DMS153 treated with DMSO at 0.1 percent for 48 hours (cell line): ENCODE results near the gene KRTAP12-2.
A peak's percentile ranks its signal among the peaks of the same experiment; 100 is the strongest.

Experiments used
- DNase-seq: peaks from one replicate; lab custom pipeline; 2025; ENCODE audit not compliant: unreplicated experiment; lab: John Stamatoyannopoulos, UW

The KRTAP12-2 gene, protein sequence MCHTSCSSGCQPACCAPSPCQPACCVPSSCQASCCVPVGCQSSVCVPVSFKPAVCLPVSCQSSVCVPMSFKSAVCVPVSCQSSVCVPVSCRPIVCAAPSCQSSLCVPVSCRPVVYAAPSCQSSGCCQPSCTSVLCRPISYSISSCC

DNA sequence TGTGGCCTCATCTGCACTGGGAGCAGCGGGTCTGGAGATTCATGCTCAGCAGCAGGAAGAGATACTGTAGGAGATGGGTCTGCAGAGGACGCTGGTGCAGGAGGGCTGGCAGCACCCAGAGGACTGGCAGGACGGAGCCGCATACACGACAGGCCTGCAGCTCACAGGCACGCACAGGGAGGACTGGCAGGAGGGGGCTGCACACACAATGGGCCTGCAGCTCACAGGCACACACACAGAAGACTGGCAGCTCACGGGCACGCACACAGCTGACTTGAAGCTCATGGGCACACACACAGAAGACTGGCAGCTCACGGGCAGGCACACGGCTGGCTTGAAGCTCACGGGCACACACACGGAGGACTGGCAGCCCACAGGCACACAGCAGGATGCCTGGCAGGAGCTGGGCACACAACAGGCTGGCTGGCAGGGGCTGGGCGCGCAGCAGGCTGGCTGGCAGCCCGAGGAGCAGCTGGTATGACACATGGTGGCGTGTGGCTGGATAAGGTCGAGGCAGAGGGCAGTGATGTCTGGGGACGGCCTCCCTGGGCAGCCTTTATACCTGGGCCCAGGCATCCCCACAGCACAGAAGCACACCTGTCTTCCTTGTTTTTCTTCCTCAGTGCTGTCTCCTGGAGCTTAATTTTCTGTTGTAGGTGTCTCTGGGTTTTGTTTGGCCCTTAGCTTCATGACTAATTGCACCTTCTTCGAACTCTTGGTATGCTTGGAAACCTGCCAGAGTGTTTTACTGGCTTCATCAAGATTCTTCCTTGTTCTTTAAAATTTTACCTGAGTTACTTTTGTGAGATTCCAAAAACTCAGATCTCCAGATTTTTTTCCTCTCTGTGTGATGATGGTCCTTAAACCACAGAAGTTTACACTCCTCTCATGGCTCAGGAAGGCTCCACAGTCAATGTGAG, at the start of gene KRTAP12-2:
KRTAP12-2 (minus strand) TSS at position 527 of the 920 bp plus-strand sequence; CDS start at position 486, 41 bp downstream.
- no peak for DNase-seq

DNA sequence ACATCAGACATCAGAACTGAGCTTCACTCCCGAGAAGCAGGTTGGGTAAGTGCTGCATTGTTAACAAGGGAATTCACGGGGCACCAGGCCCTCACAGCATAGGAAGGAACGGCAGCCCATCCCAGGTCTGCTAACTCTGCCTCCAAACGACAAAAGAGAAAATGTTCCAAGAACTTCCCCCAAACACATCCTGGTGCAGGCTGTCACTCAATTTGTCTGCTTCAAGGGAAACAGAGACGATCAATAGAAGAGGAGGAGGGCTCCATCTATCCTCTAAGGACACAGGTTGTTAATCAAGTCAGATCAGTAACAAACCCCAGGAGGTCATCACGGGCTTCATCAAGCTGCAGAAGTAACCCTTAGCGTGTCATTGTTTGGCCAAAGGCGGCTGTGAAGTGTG, 48.2 kb upstream of the KRTAP12-2 start:
- no peak for DNase-seq

DNA sequence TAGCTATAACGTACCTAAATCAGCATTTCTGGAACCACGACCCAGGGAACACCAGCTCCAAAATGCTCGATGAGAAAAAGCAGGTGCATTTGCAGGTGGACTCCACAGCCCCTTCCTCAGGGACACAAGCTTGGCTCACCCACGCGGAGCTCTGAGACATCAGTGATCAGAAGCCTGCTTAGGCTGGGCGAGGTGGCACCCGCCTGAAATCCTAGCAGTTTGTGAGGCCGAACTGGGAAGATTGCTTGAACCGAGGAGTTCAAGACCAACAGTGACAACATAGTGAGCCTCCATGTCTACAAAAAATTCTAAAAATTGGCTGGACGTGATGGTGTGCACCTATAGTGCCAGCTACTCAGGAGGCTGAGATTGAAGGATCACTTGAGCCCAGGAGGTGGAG, 47.1 kb upstream of the KRTAP12-2 start:
- no peak for DNase-seq

DNA sequence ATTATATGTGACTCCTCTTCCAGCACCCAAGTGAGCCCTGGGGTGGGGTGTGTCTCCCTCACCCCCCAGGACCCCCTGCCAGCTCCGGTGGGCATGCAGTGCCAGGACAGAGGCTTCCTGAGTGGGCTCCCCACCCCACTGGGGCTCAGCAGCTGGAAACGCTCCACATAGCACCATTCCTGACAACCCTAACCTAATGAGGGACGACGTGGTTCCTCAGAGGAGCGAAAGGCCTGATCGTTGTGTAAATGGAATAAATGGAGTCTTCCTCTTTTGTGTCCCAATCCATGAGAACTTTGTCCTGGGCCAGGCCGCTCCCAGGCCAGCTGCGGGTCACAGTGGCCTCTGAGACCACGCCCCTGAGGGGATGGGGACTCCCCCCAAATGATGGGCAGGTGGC, 46.4 kb upstream of the KRTAP12-2 start:
- no peak for DNase-seq

DNA sequence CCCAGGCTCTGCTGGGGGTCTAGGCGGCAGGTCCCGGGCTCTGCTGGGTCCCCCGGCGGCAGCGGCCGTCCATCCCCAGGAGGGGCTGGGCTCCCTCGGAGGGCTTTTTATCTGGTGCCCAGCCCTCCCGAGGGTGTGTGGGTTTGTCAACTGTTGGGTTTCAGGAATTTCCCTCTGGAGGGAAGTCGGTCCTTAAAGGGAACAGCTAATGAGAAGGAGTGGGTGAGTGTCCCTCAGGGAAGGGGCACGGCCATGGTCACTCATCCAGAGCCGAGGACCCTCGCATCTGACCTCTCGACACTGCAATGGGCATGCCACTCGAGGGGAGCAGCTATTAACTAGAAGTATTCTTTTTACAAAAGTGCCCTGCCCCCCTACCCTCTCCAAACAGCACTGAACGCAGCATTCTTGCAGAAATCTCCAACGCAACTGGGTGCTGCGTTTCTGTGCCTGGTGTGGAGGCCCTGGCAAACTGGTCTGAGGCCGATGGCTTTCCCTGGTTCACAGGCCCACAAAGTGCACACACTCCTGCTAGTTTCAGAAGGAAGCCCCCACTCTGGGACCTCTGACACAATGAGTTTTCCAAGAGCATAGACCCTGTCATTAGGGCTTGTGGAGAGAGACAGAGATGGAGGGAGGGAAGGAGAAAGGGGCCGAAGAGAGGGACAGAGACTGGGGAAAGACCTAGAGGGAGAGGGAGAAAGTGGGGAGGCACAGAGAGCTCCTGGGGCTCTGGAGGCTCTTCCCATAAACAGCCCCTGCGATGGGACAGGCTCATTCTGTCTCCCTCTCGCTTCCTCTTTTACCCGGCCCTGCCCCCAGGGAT, 45.7 kb upstream of the KRTAP12-2 start:
- no peak for DNase-seq

DNA sequence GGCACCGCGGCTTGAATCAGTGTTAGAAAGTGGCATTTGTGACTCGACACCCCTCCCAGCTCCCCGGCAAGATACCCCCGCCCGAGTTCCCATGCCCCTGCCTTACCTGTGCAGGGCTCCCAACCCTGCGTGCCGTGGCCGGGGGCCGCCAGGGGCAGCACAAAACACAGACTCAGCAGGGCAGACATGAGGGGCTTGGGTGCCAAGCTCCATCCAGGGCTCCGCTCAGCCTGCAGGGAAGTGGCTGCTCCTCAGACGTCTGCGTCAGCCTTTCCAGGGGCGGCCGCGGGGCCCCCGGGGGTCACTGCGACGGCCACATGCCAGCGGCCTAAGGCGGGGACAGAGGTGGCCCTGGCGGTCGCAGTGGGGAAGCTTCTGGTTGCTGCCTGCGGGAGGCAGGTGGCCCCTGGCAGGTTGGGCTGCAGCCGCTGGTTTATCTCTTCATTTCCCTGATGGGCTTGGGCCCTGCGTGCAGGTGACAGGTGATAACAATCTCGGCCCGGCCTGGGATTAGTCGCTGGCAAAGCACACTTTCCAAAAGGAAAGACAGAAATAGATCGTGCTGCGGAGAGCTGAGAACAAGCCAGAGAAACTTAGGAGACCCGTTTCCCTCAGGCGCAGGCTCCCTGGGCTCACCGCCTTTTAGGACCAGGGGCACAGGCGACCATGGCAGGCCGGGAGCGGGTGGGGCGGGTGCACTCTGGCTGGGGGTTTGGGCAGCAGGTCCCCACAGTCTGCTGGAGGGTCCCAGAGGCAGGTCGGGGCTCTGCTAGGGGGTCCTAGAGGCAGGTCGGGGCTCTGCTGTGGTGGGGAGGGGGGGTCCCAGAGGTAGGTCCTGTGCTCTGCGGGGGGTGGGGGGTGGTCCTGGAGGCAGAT, 44.8 kb upstream of the KRTAP12-2 start, which contains the start of gene TSPEAR:
TSPEAR (minus strand) TSS at position 246 of the 876 bp plus-strand sequence; CDS start at position 188, 58 bp downstream.
- peak; percentile 54 for DNase-seq

DNA sequence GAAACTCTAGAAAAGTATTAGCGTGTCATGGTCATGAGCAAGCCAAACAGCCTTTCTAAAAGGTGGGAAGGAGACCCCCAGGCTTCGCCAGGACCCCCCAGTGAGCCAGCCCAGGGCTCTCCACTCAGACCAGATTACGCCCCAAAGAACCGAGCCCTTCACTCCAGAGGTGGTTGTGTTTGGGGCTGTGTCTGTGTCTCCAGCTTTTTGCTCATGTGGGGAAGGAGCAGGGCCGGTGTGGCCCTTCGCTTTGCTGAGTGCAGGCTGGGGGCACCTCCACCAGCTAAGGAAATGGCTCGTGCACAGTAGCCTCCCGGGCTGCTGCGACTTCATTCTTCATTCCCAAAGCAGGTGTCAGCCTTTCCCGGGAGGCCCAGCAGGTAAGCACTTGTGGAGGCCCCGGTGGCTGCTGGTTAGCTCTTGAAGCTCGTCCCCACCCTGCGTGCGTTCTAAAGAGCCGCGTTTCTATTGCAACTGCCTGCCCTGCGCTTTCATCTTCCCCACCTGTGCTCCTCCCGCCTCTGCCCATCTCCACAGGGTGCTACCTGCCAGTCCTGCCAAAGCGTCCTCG, 44.1 kb upstream of the KRTAP12-2 start:
- DNase-seq: peak; percentile 88

DNA sequence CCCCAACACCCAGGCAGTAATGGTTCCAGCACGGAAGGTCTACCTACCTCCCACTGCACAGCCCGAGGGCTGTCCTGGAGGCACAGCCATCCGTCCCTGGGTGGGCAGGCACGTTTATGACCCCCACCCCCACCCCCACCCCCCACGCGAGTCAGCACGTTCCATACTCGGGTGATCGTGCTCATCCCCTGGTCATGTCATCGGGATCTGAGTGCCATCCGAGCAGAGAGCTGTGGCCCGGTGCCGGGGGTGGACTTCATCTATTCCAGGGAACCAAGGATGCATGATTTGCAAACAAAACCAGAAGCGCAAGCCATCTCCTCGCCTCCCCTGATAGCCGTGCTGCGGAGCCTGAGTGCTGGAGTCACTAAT, 43.6 kb upstream of the KRTAP12-2 start:
- no peak for DNase-seq

DNA sequence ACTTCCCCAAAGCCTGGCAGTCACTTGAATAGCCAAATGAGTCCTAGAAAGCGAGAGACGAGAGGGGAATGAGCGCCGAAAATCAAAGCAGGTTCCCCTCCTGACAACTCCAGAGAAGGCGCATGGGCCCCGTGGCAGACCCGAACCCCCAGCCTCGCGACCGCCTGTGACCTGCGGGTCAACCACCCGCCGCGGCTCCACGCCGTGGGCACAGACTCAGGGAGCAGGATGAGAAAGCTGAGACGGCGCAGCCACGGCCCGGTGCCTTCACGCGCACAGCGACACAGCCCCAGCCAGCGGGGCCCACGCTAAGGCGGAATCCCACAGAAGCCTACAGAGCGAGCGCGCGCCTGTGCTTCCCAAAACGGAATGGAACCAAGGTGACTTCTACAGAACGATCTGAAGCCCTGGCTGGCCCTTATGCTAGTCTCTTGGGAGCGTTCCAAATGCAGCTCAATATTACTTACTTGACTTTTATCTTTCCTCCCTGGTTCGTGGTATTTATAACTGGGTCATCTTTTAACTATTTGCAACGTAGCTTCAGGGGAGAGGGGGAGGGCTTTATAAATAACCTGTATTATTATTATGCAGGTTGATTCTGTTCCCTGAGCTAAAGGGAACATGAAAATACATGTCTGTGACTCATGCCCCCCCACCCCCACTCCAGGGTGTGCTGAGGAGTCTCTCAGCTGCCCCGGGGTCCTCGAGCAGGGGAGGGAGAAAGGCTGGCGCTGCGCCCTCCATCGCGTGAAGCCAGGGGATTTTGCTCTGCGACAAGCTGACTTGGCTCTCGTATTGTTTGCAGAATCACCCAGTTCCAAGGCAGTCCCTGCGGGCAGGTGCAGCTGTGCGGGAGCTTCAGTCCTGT, 42.9 kb upstream of the KRTAP12-2 start:
- peak; percentile 29 for DNase-seq

DNA sequence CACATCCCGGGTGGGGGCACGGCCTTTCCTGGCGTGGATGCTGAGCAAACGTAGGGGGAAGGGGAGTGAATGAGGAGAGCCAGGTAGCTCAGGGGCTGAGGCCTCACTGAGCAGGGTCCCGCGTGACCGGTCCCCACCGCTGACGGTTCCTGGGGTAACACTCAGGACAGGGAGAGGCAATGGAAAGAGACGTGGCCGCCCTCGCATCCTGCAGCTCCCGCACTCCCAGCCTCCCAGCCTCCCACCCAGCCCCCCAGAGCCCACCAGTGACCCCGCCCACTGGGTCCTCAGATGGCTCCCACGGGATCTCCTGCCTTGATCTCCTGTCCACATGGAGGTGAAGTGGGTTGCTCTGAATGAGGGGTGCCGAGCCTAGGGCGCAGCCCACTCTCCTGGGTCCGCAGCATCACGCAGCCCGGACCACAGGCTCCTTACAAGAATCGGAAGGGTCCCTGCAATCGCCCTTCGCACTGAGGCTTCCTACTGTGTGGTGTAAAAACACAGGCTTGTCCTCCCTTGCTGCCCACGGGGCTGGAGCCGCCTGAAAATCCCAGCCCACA, 42.2 kb upstream of the KRTAP12-2 start:
- no peak for DNase-seq

DNA sequence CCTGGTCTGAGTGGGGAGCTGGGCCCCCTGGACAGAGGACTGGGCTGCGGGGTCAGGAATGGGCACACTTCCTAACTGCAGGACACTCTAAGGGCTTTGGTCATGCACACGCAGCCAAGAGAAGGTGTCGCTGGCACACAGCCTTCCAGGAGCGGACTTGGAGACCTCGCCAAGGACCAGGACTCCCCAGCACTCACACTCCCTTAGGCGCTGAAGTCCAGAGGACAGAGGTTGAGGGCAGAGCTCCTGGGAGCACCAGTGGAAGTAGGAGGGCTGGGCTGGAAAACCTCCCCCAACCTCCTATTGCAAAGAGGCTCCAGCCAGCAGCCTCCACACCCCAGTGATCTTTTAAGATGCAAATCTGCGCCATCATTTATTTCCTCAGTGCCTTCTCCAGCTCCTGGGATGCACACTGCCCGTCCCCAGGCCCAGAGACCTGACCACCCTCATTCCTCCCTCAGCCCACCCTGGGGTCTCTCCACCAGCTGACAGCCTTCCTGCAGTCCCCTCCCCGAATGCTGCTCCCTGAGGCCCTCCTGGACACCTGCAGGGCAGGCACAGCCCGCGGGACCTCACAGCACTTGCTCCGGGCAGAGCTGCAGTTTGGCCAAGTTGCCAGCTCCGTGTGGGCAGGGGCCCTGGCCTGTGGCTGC, 41.6 kb upstream of the KRTAP12-2 start:
- DNase-seq: no peak

DNA sequence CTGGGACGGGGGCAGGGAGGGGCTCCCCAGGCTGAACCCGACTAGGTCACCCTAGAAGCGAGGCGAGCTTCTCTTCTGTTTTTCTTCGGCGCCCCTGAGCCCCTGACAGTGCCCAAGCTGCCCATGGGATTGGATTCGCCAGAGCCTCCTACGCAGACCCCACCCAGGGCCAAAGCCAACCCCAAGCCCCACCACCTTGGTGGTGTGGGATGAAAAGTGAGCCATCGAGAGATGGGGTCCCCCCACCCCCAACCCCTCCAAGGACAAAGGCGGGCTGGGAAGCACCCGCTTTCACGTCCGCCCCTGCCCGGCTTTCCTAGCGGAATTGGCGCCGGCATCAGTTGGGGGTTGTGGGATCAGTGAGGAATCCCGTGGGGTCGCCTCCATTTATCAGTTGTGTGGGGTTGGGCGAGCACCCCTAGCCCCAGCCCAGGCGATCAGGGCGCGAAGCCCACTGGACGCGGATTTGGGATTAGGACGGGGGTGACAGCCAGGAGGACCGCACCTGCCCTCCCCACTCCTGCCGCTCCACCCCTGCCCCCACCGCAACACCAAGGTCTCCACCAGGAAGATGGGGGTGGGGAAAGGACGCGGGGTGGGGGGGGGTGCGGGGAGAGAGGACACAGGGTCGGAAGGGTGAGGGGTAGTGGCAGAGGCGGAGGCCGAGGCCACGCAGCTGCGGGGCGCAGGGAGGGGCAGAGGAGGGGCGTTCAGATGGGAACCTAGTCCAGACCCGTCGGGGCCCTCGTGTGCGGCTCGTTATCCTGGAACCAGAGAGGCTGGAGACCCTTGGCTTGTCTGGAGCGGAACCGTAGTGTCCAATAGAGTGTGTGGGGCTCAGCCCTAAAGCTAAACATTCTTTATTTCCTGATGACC, 40.2 kb upstream of the KRTAP12-2 start:
- DNase-seq: no peak

DNA sequence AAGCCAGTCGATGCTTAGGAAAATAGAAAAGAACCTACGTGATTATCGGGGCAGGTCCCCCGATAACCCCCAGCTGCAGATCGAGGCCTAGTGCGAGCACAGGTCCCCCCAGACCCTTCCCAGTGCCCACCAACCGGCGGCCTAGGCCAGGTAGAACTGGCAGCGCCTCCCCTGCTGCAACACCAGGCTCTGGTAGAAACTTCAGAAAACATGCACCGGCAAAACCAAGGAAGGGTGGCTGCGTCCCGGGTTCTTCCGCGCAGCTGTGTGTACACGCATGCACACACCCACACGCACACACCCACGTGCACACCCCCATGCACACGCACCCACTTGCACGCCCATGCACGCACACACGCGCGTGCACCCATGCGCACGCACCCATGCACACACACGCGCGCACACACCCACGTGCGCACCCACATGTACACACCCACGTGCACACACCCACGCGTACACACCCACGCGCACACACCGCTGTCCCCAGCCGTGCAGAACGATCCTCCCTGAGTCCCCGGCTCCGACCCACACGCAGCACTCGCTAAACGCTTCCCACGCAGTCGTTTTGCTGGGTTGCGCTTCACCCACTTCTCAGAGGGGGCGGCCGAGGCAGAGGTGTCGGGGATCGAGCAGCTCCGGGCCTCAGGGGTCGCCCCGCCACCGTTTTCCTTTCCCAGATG, 39.4 kb upstream of the KRTAP12-2 start:
- no peak for DNase-seq

DNA sequence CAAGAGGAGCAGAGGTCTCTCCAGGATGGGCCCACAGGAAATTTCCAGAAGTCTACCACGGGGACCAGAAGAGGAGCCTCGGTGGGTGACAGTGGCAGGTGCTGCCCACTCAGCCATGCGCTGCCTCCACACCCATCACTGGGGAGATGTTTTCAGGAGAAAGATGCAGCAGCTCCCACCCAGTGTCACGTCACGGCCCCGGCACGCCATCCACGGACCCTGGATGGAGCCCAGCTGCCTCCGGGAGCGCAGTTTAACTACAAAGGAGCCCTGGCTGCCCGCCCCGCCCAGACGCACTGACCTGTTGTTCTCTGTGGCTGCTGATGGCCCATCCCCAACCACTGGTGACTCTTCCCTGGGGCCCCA, 37.9 kb upstream of the KRTAP12-2 start:
- no peak for DNase-seq

DNA sequence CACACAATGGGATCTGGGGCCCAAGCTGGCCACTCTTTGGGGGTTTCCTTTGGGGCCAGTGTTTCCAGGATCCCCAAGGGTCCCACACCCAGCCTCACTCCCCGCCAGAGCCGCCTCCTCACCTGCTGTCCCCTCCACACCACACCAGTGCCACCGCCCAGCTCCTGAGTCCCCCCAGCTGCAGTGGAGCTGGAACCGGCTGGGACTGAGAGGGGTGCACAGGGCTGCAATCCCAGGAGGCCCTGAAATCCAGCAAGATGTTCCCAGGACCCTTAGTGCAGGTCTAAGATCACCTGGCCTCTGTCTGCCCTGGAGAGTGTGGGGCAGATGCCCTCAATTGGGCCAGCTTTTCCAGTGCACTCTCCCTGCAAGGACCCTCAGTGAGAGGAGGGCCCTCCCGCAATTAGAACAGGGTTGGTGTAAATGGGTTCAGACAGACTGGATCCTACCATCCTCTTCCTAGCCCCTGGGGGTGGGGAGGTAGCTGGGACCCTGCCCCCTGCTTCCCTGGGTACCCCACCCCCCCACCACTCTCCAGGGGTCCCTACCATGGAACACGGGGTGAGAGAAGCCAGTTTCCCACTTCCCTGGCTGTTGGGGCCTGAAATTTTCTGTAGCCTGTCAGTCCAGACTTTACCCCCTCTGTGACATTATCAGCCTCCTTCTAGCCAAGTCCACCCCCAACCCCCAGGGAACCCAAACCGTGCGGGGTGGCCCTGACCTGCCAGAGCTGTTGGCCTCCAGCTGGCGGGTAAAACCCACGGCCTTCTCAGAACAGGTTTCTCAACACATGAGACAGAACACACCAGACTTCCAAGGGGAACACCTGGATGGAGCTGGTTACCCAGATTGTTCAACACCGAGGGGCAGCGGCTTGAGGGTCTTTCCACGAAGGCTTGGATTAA, 37.3 kb upstream of the KRTAP12-2 start:
- no peak for DNase-seq
